ENCODE results near the gene SMIM22. TPM values are rescaled to one million over a fixed set of nuclear protein-coding genes. Genes with fewer than 3 reads are reported as not detected.

The SMIM22 gene
- total and polyA plus RNA-seq, 4 donors = 0.49 to 1.2 (median 0.72) TPM; not detected in 1

DNA sequence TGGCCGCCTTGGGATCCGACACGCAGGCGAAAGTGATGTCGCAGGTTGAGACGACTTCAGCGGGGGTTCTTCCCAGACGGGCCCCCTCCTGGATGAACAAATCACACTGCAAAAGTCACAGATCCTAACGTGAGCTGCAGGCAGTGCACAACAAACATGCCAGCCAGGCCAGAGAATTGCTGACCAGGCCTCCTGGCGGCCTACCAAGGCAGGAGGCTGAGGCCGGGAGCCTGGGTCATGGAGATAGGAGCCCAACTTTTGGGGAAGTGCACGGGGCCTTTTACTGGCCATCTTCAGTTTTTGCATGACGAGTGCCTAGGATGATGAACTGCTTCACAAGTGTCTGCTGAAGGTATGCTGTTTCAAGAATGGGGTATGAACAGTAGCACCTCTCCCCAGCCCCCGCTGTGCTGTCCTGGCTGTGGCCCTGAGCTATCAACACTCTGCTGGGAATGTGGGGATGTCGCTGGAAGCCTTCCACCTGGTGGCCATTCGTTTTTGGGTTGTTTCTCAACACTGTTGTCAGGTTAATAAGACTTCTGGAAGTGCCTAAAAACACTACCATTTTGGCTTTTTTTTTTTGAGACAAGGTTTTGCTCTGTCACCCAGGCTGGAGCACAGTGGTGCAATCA is 19.5 kb downstream of the SMIM22 start:
- DNase-seq (ENCODE audit: low spot score) = no peak
- Histone ChIP-seq H3K27ac (ENCODE audit: low read depth in 1 of 2, low read length in 2 of 2) (no peak overlapping the region), H3K9ac (ENCODE audit: low read depth in 1 of 2, low read length in 2 of 2) (no peak overlapping the region), H3K9me3 (ENCODE audit: control insufficient read depth in 4 of 4, low read length in 3 of 4) (no peaks in the 10 kb centered on the region), H3K27me3 (ENCODE audit: control insufficient read depth in 4 of 4, insufficient read depth in 4 of 4, low read length in 3 of 4) (no peaks in the 10 kb centered on the region), H3K4me1 (ENCODE audit: control insufficient read depth in 4 of 4, insufficient read depth in 4 of 4, low read length in 3 of 4) (no peaks in the 10 kb centered on the region), H3K36me3 (ENCODE audit: control insufficient read depth in 4 of 4, insufficient read depth in 3 of 4, low read depth in 1 of 4, low read length in 3 of 4) (peaks cover 15 to 60% (median 32%) of the 10 kb centered on the region in 4 donors), H3K4me3 (ENCODE audit: low read depth in 1 of 3, low read length in 3 of 3) (no peak overlapping the region)
- peak in 1 of 2 donors; percentile 34 for TF ChIP-seq RAD21 (IDR thresholded peaks at IDR 0.05)
- TF ChIP-seq, protein P1, sequence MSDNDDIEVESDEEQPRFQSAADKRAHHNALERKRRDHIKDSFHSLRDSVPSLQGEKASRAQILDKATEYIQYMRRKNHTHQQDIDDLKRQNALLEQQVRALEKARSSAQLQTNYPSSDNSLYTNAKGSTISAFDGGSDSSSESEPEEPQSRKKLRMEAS (IDR thresholded peaks at IDR 0.05) = no peak
- TF ChIP-seq, protein P2, sequence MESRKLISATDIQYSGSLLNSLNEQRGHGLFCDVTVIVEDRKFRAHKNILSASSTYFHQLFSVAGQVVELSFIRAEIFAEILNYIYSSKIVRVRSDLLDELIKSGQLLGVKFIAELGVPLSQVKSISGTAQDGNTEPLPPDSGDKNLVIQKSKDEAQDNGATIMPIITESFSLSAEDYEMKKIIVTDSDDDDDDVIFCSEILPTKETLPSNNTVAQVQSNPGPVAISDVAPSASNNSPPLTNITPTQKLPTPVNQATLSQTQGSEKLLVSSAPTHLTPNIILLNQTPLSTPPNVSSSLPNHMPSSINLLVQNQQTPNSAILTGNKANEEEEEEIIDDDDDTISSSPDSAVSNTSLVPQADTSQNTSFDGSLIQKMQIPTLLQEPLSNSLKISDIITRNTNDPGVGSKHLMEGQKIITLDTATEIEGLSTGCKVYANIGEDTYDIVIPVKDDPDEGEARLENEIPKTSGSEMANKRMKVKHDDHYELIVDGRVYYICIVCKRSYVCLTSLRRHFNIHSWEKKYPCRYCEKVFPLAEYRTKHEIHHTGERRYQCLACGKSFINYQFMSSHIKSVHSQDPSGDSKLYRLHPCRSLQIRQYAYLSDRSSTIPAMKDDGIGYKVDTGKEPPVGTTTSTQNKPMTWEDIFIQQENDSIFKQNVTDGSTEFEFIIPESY (IDR thresholded peaks at IDR 0.05) = no peak
- no peak for TF ChIP-seq RXRA (IDR thresholded peaks at IDR 0.05)
- TF ChIP-seq FOXA2 (IDR thresholded peaks at IDR 0.05) = no peak
- no peak for TF ChIP-seq TAF1 (conservative IDR thresholded peaks at IDR 0.05)
- TF ChIP-seq GABPA (IDR thresholded peaks at IDR 0.05 in 1 of 2, conservative IDR thresholded peaks at IDR 0.05 in 1 of 2) = no peak
- 73% methylated on average over 16 of the region's 16 CpGs for WGBS

DNA sequence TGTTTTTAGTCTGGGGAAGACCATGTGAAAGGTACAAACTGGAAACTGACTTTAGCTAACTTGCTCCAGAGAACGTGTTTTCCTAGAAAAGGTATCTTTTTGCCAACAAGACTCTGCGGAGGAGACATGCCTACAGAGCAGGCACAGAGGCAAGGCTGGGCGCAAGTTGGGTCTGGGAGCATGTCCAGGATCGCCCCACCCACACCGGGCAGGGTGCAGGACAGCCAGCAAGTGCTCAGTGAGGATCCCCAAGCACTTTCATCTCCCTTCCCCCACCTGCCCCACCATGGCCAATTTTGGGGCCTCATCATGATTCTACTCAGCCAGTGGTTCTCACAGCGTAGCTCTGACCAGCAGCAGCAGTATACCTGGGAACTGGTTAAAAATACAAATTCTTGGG is 25.5 kb downstream of the SMIM22 start:
- 95% methylated on average over 6 of the region's 6 CpGs for WGBS
- H3K9me3 ChIP-seq (ENCODE audit: control insufficient read depth in 4 of 4, low read length in 3 of 4) = no peaks in the 10 kb centered on the region
- no peak for DNase-seq (ENCODE audit: low spot score)

DNA sequence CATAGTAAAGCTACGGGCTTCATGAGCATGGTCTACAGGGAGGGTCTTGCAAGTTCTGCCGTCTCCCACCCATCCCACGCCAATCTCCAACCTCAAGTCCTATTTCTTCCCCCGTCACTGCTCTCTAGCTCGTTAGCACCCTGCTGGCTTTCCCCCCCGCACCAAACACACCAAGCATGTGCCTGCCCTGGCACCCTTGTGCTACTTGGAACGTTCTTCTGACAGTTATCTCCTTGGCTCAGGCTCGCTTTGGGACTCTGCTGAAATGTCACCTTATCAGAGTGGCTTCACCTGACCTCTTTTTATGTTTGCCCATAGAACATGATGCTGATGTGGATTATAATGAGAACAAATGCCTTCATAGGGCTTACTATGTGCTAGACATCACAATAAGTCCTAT is 30.0 kb downstream of the SMIM22 start:
- no peak for DNase-seq (ENCODE audit: low spot score)
- 89% methylated on average over 8 of the region's 8 CpGs for WGBS
- no peak overlapping the region for H3K4me3 ChIP-seq (ENCODE audit: low read depth in 1 of 3, low read length in 3 of 3)
- H3K27me3 ChIP-seq (ENCODE audit: control insufficient read depth in 4 of 4, insufficient read depth in 4 of 4, low read length in 3 of 4) = no peaks in the 10 kb centered on the region
- TF ChIP-seq, protein P3, sequence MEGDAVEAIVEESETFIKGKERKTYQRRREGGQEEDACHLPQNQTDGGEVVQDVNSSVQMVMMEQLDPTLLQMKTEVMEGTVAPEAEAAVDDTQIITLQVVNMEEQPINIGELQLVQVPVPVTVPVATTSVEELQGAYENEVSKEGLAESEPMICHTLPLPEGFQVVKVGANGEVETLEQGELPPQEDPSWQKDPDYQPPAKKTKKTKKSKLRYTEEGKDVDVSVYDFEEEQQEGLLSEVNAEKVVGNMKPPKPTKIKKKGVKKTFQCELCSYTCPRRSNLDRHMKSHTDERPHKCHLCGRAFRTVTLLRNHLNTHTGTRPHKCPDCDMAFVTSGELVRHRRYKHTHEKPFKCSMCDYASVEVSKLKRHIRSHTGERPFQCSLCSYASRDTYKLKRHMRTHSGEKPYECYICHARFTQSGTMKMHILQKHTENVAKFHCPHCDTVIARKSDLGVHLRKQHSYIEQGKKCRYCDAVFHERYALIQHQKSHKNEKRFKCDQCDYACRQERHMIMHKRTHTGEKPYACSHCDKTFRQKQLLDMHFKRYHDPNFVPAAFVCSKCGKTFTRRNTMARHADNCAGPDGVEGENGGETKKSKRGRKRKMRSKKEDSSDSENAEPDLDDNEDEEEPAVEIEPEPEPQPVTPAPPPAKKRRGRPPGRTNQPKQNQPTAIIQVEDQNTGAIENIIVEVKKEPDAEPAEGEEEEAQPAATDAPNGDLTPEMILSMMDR (IDR thresholded peaks at IDR 0.05; ENCODE audit: low read depth, low read length, missing input control) = no peak
- no peak for TF ChIP-seq HNF4G (IDR thresholded peaks at IDR 0.05)
- TF ChIP-seq NR2F2 (IDR thresholded peaks at IDR 0.05) = no peak
- no peak for TF ChIP-seq SP1 (IDR thresholded peaks at IDR 0.05)
- TF ChIP-seq JUND (IDR thresholded peaks at IDR 0.05) = no peak
- TF ChIP-seq RAD21 (IDR thresholded peaks at IDR 0.05) = no peak
- TF ChIP-seq, protein P1 (IDR thresholded peaks at IDR 0.05) = no peak
- peaks cover 12 to 79% (median 56%) of the 10 kb centered on the region in 4 donors for H3K36me3 ChIP-seq (ENCODE audit: control insufficient read depth in 4 of 4, insufficient read depth in 3 of 4, low read depth in 1 of 4, low read length in 3 of 4)
- H3K4me1 ChIP-seq (ENCODE audit: control insufficient read depth in 4 of 4, insufficient read depth in 4 of 4, low read length in 3 of 4) = no peaks in the 10 kb centered on the region
- H3K9ac ChIP-seq (ENCODE audit: low read depth in 1 of 2, low read length in 2 of 2) = no peak overlapping the region
- no peaks in the 10 kb centered on the region for H3K9me3 ChIP-seq (ENCODE audit: control insufficient read depth in 4 of 4, low read length in 3 of 4)
- H3K27ac ChIP-seq (ENCODE audit: low read depth in 1 of 2, low read length in 2 of 2) = no peak overlapping the region

More for the DNA sequence above, 25.5 kb downstream of the SMIM22 start:
- TF ChIP-seq GABPA (IDR thresholded peaks at IDR 0.05 in 1 of 2, conservative IDR thresholded peaks at IDR 0.05 in 1 of 2) = no peak
- Histone ChIP-seq H3K4me3 (ENCODE audit: low read depth in 1 of 3, low read length in 3 of 3) (no peak overlapping the region), H3K36me3 (ENCODE audit: control insufficient read depth in 4 of 4, insufficient read depth in 3 of 4, low read depth in 1 of 4, low read length in 3 of 4) (peaks cover 7 to 67% (median 43%) of the 10 kb centered on the region in 4 donors), H3K9ac (ENCODE audit: low read depth in 1 of 2, low read length in 2 of 2) (no peak overlapping the region), H3K27ac (ENCODE audit: low read depth in 1 of 2, low read length in 2 of 2) (no peak overlapping the region), H3K27me3 (ENCODE audit: control insufficient read depth in 4 of 4, insufficient read depth in 4 of 4, low read length in 3 of 4) (no peaks in the 10 kb centered on the region), H3K4me1 (ENCODE audit: control insufficient read depth in 4 of 4, insufficient read depth in 4 of 4, low read length in 3 of 4) (no peaks in the 10 kb centered on the region)

All from liver (tissue), 9 donors.